HFFc6 (cell line): ENCODE measurements around the gene ZNF789. TPM values are rescaled to one million over a fixed set of nuclear protein-coding genes. Genes with fewer than 3 reads are reported as not detected.

Experiments
- DNase-seq: peaks from one replicate; pipeline ENCODE4 v3.0.0-alpha.2; 2018
- H3K27ac Mint-ChIP-seq: 2 replicates; pipeline ENCODE4 v1.8.0; 2020; ENCODE audit warnings: mild to moderate bottlenecking, mixed read lengths
- H3K27me3 Mint-ChIP-seq: 2 replicates; pipeline ENCODE4 v1.8.0; 2021; ENCODE audit warnings: mild to moderate bottlenecking, moderate library complexity, mixed read lengths; ENCODE audit not compliant: insufficient read depth
- H3K36me3 Mint-ChIP-seq: 2 replicates; pipeline ENCODE4 v1.8.0; 2021; ENCODE audit warnings: low read depth, mixed read lengths
- H3K4me1 Mint-ChIP-seq: 2 replicates; pipeline ENCODE4 v1.8.0; 2020; ENCODE audit warnings: low read depth, mixed read lengths
- H3K4me3 Mint-ChIP-seq: 2 replicates; pipeline ENCODE4 v1.8.0; 2020; ENCODE audit warnings: mild to moderate bottlenecking, moderate library complexity, mixed read lengths
- H3K9me3 Mint-ChIP-seq: 2 replicates; pipeline ENCODE4 v1.8.0; 2020; ENCODE audit warnings: mild to moderate bottlenecking, mixed read lengths
- total RNA-seq, 6 experiments: library from RNA; stranded (reverse); fragmentation: NEBNext Ultra II Directional; extraction: Animal tissue kit (Norgen Biotek cat#: 25700); gene quantifications; 2 replicates in 1 of 6; 3 replicates in 5 of 6; pipeline ENCODE4 v1.2.3, GENCODE V29; 2021
- TF ChIP-seq, protein P1 (sequence below): fragments of 200-600 bp; sonication (generic); IDR thresholded peaks from 2 replicates; pipeline ENCODE4 v1.5.0; 2021; ENCODE audit warnings: antibody characterized with exemption, mild to moderate bottlenecking

The ZNF789 gene
- total RNA-seq, 6 experiments from 2014 or later: 5.2 to 6.4 (median 5.6) TPM

DNA sequence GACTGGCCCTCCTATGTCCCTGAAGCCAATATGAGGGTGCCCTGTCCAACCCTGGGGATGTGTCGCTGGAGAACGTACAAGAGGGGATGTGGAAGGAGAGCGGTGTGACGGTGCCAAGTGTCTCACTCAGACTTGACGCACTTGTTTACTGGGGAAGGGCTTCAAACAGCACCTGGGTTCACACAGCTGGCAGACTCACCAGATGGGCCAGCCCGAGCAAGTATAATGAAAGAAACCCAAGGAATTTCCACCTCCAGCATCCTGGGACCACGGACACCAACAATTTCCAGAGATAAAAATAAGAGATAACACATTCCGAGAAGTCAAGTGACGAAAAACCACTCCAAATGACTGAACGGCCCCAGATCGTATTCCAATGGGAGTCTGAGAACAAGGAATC, 12.0 kb upstream of the ZNF789 start:
- no peak overlapping the region for H3K27ac Mint-ChIP-seq
- H3K9me3 Mint-ChIP-seq: no peaks in the 10 kb centered on the region
- no peak for DNase-seq
- H3K36me3 Mint-ChIP-seq: peaks cover 28% of the 10 kb centered on the region
- H3K27me3 Mint-ChIP-seq: peaks cover 2% of the 10 kb centered on the region; the same call in 1 of the 2 replicates
- no peak overlapping the region for H3K4me3 Mint-ChIP-seq
- peaks cover 11% of the 10 kb centered on the region for H3K4me1 Mint-ChIP-seq
- TF ChIP-seq, protein P1, sequence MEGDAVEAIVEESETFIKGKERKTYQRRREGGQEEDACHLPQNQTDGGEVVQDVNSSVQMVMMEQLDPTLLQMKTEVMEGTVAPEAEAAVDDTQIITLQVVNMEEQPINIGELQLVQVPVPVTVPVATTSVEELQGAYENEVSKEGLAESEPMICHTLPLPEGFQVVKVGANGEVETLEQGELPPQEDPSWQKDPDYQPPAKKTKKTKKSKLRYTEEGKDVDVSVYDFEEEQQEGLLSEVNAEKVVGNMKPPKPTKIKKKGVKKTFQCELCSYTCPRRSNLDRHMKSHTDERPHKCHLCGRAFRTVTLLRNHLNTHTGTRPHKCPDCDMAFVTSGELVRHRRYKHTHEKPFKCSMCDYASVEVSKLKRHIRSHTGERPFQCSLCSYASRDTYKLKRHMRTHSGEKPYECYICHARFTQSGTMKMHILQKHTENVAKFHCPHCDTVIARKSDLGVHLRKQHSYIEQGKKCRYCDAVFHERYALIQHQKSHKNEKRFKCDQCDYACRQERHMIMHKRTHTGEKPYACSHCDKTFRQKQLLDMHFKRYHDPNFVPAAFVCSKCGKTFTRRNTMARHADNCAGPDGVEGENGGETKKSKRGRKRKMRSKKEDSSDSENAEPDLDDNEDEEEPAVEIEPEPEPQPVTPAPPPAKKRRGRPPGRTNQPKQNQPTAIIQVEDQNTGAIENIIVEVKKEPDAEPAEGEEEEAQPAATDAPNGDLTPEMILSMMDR: no peak

DNA sequence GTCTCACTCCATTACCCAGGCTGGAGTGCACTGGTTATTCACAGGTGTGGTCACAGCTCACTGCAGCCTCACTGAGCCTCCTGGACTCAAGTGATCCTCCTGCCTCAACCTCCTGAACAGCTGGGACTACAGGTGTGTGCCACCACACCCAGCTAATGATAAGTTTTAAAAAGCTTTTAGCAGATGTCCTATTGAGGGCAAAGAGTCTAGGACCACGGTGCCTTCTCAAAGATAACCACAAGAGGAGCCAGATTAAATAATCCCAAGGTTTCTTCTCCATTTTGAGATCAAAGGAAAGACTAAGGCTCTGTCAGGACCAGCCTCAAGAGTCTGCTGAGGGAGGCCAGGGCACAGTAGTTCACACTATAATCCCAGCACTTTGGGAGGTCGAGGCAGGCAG, 11.5 kb upstream of the ZNF789 start:
- no peak overlapping the region for H3K27ac Mint-ChIP-seq
- no peak overlapping the region for H3K4me3 Mint-ChIP-seq
- H3K4me1 Mint-ChIP-seq: peaks cover 16% of the 10 kb centered on the region
- no peaks in the 10 kb centered on the region for H3K9me3 Mint-ChIP-seq
- H3K27me3 Mint-ChIP-seq: peaks cover 2% of the 10 kb centered on the region
- TF ChIP-seq, protein P1: peak; percentile 44
- DNase-seq: no peak
- peaks cover 28% of the 10 kb centered on the region for H3K36me3 Mint-ChIP-seq

DNA sequence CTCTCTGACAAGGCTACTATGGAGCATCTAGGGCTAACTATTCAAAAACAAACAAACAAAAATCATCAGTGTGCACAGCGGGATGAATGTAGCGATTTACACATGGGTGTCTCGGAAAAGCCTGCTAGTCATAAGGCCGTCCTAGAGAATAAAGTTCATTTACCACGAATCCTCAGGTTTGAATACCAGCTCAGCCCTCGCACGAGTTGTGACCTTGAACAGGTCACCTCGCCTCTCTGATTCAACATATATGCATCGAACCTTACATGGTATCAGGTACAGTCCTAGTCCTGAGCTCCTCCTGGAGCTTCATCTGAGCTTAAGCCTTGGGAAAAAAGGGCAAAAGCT, 7.3 kb upstream of the ZNF789 start:
- no peak for DNase-seq
- TF ChIP-seq, protein P1: no peak

DNA sequence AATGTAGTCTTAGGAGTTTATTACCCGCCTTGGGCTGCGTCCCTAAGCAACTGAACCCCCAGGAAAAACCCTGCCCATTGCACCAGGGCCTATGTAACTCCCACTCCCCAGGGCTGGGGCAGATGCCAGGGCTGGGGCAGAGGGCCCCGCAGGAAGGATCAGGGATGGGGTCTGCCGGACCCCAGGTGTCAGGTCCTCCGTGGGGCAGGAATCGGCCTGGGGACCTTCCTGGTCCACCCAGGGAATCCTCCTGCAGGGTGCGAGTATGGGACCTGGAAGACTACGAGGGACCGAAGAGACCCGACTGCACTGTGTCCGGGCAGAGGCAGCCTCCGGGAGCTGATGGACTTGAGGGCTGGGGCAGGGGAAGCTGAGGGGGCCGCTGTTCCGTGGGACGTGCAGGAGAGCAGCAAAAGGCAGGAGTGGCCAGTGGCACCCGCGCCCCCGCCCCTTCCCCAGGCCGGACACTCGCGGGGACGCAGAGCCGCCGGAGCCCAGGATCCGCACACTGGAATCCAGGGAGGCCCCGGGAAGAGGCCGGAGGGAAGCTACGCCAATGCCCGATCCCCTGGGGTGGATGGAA, 4.3 kb upstream of the ZNF789 start:
- DNase-seq: no peak
- Mint-ChIP-seq H3K27me3 (peaks cover 11% of the 10 kb centered on the region), H3K27ac (no peak overlapping the region), H3K9me3 (no peaks in the 10 kb centered on the region), H3K4me1 (peaks cover 34% of the 10 kb centered on the region), H3K36me3 (peaks cover 21% of the 10 kb centered on the region), H3K4me3 (no peak overlapping the region)
- TF ChIP-seq, protein P1: no peak

More for the DNA sequence above, 7.3 kb upstream of the ZNF789 start:
- H3K4me3 Mint-ChIP-seq: peak overlapping the region; percentile 95
- H3K4me1 Mint-ChIP-seq: peaks cover 24% of the 10 kb centered on the region
- peak overlapping the region; percentile 92 for H3K27ac Mint-ChIP-seq
- no peaks in the 10 kb centered on the region for H3K9me3 Mint-ChIP-seq
- peaks cover 18% of the 10 kb centered on the region for H3K36me3 Mint-ChIP-seq
- H3K27me3 Mint-ChIP-seq: peaks cover 11% of the 10 kb centered on the region

DNA sequence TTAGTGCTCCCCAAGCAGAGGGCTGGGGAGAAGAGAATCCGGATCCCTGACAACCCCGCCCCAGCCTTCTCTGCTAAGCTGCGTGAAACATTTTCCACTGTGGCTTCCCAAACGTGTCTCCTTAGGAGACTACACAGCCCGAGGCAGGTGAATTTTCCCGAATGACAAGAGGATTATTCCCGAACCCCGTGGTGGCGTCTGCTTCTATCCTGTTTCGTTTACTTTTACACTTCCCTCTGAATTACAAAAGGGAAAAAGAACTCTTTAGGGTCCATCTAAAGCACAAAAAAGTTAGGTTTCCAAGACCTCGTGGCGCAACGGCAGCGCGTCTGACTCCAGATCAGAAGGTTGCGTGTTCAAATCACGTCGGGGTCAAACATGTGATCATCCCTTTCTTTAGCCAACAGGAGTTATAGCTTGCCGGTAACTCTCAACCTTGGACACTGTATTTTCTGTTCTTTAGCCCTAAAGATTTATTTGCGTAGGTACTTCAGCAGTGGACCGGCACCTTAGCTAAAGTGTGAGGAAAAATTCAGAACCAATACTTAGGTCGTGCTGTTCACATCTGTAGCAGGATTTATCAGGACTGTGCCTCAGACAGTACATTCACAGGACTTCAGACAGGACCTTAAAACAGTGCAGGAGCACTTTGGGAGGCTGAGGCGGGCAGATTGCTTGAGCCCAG, 3.2 kb upstream of the ZNF789 start:
- Mint-ChIP-seq H3K36me3 (peaks cover 16% of the 10 kb centered on the region), H3K4me3 (peak overlapping the region; percentile 56), H3K9me3 (no peaks in the 10 kb centered on the region), H3K4me1 (peaks cover 35% of the 10 kb centered on the region), H3K27ac (no peak overlapping the region), H3K27me3 (peaks cover 11% of the 10 kb centered on the region)
- DNase-seq: peak; percentile 39
- TF ChIP-seq, protein P1: no peak
